ENCODE results near the gene CEP104.

The CEP104 gene

DNA sequence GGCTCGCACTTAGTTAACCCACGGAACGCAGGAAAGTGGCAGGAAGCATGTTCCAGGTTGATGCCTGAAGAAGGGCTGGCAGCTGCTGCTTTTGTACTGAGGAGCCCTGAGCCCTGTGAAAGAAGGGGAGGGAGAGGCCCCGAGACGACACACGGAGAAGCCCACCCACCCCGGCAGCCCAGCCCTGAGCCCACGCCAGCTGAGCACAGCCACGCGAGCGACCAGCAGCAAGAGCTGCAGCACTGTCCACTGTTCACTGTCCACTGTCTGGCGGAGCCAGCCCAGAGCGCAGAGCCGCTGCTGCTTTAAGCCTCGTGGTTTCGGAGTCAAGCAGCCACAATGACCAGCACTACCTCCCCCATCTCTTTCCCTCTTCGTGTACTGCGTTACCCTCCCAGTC, 66.1 kb downstream of the CEP104 start:
- no peak for DNase-seq

DNA sequence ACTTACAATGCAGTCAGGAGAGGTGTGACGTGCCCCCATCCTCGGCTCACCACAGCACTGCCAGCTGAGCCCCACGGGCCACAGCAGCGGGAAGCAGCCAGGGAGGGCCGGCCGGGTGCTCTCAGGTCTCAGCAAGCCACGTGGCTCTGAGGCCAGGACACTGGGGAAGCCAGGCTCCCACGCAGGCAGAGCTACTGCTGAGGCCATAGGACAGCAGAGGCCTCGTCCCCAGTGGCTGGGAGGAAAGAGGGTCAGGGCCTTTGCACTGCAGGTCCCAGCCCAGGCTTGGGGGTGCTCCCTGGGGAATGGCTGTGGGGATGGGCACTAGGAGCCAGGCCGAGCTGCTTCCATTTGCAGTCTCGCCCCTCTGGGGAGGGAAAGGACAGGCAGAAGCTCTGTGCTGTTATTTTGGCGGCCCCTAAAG, 66.5 kb downstream of the CEP104 start:
- no peak for DNase-seq

DNA sequence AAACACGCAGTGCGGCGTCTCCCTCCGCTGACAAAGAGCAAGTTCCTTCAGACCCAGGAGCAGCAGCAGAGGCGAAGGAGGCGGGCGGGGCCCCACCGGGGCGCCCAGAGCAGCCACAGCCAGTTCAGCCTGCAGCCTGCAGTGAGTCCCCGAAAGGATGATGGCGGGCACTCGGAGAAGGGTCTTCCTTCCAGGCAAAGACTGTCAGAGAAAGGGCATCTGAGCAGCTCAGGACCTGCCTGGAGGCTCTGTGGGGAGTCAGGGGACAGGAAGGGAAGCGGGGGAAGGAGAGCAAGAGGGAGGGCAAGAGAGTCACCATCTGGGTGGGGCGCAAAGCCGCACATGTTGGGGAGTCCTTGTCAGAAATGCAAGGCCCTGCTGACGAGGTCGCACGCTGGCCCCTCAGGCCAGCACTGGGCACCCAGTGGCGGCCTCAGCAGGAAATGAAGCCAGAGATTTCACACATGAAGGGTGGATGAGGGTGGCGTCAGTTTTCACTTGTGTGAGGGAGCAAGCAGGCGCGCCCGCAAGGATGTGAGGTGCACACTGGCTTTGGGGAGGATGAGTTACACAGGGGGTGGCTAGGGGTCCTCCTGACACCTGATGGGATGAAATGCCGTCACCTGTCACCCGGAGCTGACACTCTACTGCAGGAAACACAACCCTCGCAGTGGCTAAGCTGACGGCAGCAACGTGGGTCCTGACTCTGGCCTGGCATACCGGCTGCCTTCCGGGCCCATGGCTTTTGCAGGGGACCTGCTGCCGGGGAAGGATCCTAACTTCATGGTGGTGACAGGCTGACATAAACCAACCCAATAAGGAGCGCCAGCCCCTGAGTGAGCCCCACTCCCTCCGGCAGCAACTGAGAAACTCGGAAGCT, 67.3 kb downstream of the CEP104 start:
- no peak for DNase-seq

DNA sequence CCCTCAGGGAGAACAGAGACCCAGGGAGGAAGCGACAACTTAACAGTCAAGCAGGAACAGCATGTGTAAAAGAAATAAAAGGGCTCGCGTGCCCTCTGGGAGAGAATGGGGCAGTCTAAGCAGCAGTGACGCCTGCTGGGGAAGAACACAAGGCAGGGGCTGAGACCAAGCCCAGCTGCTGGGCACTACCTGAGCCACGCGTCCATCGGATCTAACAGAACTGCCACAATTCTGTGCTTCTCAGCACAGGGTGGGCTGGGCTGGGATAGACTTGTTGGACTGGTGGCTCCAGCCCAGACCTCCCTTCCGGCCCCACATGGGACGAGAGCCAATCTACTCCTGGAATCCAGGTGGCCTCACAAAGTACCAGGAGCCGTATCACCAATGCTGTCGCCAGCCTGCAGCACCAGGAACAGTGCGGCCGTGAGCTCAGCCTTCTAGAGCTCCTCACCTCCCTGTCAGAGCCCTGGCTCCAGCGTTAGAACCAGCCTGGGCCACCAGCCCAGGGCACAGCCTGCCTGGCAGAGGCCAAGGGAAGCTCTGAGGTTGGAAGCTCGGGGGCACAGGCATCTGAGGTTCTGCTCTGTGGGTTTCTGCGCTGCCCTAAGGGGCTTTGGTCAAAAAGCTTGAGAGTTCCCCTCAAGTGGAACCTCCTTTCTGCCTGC, 68.1 kb downstream of the CEP104 start:
- DNase-seq, result no peak

DNA sequence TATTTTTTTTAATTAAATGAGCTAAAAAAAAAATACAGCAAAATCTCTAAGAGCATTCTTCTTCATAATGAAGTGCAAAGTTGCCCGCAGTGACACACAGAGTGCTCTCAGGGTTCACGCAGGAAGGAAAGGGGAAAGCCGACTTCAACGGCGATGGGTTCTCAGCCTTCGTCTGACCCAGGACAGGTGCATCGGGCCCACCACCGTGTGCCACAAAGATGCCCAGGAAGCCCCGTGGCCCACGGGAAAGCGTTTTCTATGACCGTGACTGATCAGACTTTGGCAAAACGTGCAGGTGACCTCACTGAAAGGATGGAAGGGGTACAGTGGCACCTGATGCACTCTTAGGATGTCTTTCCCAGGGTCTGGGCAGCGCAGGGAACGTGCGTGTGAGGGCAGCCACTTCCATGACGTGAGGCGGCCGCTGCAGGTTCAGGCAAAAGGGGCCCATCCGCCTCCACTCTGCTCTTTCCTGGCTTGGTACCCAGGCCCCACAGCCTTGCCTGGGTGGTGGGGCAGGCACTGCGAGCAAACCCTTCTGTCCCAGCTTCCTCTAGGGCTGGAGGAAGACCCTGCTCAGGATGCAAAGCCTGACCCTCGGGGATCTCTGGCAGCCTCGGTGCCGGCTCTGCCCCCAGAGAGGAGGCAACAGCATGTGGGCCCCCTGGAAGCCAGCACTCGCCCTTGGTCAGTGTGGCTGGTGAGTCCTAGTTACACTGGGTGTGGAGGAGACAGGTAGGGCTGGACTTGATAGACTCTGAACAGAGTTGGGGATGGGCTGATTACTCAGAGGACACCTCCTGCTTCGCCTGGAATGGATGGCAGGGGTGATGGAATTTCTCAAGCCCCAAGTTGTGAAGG, 69.0 kb downstream of the CEP104 start:
- no peak for DNase-seq

DNA sequence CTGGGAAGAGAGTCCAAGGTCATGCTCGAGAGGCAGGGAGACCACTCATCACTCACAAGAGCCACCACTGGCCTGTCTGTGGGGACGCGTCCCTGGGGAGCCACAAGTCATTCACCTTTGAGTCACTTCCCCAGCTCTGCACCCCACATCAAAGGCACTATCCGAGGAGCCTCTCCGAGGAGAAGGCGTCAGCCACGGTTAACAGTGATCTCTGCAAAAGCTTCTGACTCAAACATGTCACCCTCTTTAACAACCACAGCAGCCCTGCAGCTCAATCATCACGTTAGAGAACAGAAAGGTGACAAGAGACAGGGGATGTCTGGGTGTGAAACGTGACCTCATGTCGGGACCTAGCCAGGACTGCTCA, 69.7 kb downstream of the CEP104 start:
- no peak for DNase-seq

DNA sequence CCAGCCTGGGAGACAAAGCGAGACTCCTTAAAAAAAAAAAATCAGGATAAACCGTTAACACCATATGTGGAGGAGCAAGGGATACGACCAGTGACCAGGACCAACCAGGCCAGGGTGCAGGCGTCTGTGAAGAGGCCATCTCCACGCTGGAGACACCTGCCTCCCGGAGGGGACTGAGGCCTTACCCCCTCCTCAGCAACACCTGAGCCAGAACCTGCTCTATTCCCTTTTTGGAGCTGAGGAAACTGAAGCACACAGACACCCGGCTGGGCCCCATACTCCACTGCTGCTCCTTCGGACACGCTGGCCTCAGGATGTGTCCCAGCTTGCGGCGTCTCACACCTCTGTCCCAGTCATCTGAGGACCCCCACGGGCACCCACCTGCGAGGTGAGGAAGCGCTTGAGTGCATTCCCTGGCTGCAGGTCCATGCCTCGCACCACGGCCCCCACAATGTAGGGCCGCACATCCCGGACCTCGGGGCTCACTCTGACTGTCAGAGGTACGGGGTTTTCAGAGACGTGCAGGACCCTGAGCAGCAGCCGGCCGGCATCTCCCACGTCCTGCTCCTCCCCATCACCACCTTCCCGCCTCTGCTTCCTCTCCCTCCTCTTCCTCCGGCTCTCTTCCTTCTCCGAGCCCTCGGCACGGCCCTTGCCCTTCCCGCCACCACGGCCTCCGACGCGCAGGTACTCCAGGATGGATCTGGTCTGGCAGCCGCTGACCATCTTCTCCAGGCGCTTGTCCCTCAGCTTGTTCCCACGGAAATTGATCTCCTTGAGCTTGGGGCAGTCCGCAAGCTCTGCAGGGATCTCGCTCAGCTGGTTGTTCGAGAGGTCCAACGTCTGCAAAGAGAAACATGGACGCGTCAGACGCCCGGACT, 70.3 kb downstream of the CEP104 start:
- DNase-seq, result no peak

DNA sequence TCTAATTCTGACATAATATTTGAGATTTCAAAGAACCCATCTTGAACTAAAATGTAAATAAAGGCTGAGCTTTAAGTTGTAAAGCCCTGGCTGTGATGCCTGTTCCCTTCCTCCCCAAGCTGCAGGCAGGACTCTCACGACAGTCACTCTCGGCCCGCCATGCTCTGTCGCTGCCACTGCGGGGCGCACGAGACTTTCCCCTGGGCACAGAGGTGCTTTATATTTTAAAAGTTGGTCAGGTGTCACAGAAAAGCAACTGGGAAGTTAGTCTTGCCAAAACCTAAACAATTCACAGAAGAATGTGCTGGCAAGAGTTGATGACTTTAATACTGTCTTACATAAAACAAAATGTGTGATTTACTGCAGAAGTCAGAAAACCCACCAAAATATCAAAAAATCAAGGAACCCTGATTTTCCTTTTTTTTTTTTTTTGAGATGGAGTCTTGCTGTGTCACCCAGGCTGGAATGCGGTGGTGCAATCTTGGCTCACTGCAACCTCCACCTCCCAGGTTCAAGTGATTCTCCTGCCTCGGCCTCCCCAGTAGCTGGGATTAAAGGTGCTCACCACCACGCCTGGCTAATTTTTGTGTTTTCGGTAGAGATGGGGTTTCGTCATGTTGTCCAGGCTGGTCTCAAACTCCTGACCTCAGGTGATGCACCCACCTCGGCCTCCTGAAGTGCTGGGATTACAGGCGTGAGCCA, 71.4 kb downstream of the CEP104 start:
- DNase-seq, result no peak

DNA sequence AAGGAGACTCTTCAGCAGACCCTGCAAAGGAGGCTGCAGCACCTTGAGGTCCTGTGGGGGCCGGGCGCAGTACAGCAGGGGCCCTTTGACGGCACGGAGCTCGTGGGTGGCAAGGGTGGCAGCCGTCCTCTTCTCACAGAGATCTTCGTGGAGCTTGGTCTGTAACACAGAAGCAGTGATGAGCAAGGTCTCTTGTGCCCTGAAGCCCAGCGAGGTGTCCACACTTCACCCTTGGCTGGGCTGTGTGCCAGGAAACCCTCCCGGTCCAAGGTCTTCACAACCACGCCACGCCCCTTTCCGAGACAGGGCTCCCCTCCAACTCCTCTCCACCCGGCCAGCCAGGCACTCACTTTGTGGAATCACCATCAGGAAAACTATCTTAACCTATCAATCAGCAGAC, 72.0 kb downstream of the CEP104 start:
- no peak for DNase-seq

DNA sequence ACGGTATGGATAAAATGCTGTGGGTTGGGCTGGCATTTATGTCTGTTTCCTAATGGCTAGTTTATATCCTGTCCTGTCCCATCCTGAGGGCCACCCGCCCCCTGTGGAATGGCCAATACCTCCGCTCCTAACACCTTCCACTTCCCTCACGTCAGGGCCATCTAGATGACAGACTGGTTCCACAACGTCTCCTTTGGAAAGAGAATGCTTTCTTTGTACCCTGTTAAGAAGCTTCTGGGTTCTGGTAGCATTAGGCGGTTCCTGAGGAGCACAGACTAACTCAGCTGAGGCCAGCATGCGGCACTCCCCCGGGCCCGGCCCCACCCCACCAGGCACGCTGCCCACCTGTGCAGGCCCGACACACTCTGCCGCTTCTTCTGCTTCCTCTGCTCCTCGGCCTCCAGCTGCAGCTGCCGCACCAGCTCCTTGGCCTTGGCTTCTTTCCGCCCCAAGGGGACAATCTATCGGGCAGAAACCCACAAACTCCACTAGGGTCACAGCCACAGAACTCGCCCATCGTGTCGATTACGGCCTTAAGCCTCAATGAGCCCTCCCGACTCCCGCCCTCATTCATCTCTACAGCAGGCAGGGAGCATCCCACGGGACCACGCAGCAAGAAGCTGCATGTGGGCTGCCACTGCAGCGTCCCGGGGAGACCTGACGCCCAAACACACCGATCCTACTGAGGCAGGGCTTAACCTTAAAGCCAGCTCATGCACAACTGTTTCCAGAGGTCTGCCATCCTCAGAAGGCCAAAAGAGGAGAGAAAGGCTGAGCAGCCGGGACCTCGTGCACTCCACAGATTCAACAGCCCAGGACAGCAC, 73.1 kb downstream of the CEP104 start:
- no peak for DNase-seq

DNA sequence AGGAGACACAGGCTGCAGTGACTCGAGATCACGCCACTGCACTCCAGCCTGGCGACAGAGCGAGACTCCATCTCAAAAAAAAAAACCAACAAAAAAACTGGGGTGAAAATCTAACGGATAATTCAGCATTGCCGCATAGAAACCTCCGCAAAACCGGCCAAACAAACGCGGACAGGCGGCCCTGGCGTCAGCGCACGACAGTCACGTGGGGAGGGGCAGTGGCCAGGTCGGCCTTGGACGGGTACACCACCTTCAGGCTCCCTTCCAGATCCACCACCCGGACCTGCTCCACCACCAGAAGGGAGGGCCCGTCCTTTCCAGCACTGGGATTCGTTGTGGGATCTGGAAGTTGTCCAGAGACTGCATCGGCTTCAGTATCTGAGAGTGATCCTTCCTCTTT, 76.1 kb downstream of the CEP104 start:
- DNase-seq, result no peak

DNA sequence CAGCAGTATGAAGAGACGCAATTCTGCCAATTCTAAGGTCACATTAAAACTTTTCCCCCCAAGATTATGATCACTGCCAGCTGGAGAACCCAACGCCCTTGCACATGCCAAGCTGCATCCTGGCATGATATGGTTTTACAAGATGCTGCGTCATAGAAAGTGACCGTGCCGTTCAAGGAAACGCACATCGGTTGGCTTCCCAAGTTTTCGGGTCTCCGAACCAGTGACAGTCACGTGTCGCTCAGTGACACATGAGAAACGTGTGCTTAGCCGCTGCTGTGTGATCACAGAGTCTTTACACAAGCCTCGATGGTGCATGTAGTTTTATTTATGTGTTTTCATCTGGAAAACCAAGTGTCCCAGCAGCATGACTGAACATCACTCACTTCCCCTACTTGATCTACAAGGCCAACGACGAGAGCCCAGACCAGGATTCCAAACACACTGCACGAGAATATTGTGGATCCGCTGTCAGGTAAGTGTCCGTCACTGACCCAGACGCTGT, 77.0 kb downstream of the CEP104 start:
- no peak for DNase-seq

DNA sequence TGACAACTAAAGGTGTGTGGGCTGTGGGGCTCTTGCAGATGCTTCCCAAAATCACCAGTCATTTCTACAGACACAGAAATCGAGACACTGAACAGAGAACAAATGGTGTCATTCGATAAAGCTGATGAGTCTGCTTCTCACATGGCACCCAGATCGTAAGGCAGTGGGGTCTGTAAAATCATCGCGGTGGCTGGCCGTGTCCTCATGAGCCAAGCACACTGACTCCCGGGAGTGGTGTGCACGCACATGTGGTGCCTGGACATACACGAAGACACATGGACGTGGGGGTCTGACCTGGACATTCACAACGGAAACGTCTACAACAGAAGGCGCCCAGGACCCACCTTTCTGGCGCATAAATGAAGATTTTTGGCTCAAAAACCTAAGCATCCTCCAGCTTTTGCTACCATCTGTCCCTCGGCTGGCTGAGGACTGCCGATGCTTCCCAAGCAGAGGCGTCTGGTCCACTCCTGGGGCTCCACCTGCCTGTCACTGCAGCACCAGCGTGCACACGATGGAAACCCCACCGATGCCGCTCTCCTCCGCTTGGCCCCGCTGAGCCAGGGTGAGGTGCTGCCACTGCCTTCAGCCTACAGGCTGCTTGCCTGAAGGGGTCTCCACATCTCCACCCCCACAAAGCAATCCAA, 77.6 kb downstream of the CEP104 start:
- DNase-seq, result no peak

DNA sequence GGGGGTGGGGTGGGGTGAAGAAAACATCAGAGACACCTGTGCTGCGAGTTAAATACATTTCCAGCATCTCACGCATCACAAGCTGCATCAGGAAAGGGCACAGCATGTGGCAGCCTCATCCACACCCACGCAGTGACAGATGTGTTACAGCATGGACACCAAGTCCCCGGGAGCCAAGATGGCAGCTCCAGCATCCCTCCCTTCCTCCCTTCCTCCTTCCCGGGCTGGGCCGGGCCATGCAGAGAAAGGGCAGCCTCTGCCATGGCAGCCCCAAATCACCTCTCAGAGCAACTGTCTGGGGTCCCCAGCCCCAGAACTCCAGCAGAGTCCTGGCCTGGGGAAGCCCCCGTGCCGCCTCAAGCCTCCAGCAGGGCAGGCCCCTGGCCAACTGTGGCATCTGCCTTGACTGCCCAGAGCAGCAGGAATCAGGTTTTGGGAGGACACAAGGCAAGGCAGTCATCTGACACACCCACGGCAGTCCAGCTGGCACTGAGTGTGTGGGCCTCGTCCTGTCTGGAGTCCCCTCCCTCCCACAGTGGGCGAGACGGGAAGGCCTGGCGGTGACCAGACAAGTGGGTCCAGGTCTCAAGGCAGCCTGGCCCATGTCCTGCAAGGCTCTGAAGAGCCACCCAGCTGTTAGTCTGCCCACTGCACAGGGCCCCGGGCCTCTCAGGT, 78.3 kb downstream of the CEP104 start:
- DNase-seq, result no peak

DNA sequence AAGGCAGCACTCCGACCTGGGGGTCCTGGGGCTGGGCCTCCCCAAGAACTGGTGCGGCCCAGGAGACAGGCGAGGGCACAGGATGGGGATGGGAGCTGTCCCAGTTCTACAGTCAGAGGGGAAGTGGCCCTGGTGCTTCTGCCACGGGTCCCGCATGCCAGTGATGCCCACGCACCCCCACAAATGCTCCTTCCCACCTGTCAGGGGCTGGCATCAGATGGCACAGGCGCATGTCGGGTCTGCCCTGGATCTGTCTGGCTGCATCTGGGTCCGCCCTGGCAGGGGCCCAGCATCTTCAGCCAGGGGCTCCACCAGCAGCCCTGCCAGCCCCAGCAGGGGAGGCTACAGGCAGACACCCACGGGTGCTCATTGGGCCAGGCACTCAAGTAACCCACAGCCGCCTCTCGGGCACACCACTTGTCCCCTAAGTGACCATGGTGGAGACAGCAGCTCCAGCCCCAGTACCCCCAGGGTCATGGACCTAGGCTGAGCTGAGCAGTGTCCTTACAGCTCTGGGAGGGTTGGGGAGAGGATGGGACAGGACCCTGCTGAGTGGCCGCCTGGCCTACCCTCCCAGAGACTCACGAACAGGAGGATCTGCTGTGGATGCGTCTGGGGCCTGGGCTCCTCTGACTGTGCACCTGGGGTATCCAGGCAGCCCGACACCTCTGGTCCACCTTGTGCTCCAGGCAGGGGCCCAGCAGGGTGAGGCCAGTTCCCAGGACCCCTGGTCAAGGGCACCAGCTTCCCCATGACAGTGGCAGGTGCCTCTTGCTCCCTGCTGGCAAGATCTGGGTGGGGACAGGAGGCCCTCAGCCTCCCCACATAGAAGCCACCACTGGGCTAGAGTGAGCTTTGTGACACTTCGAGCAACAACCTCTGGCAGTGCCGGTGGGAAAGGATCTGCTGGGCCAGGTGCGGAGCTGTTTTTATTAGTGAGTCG, 79.1 kb downstream of the CEP104 start:
- no peak for DNase-seq

DNA sequence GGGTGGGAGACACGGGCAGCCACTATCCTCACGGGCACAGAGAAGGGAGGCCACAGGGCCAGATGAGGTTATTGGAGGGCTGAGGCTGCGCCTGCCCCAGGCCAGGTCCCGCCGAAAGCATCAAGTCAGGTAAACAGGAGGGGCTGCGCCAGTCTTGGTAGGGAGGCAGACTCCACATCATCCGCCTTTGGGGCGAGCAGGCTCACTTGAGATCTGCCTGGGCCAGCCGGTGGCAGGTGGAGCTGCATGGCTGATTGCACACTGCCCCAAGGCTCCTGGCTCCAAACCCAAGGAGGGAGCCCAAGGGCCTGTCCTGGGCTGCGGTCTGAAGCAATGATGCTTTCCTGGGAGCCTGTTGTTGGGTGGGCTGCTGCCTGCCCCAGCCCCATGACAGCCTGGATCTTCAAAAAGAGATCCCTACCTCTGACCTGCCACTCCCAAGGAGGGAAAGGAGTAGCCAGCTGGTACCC, 79.9 kb downstream of the CEP104 start:
- DNase-seq, result no peak

DNA sequence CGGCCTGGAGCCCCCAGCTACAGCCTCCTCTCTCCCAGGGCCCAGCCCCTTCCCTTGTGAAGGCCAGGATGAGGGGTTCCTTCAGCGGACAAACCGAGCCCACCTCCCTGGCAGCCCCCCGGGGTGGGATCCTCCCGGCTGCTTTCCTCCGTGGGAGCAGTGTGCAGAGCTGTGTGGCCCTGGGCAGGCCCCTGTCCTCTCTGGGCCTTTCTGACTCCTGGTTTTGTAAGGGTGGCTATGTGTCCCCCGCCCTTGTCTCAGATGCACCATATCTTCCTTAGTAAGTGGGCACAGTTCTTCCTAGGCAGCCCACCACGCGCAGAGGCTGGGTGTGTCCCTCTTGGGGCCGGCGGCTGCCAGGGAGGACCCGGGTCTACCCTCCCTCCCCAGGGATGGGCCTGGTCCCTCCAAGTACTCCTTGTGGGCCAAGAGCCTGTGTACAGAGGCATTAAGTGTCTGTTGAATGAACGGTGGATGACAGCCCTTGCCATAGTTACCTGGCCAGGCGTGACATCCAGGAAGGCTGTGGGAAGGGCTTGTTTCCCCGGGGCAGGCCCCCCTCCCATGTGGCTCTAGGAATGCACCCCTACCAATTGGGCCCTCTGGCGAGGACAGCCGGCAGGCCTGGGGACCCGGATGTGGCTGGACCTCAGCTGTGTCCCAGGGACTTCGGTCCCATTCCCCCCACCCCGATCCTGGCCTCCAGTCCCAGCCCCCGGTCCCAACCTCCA, 80.6 kb downstream of the CEP104 start:
- DNase-seq, result no peak
